Measurements from ENCODE around the gene ATAD3B. TPM values are rescaled to one million over a fixed set of nuclear protein-coding genes. Genes with fewer than 3 reads are reported as not detected.

ATAD3B gene
- total and polyA plus RNA-seq, 7 experiments from 2014 or later: 4.5 to 53.8 (median 45.5) TPM

Other genes starting within 250 kb of the ATAD3B start
- 100 to 1,000 TPM in 4 of 5 experiments, 10 to 100 TPM in 1; 75.8 to 124 (median 110) TPM for gene SDF4, start 239.8 kb upstream of the ATAD3B start, total RNA-seq
- 10 to 100 TPM; 74.8 to 90.7 TPM for gene SDF4, start 239.8 kb upstream of the ATAD3B start, polyA plus RNA-seq
- gene B3GALT6, start 239.5 kb upstream of the ATAD3B start, total RNA-seq: 10 to 100 TPM; 10.9 to 29.0 (median 22.8) TPM
- gene B3GALT6, start 239.5 kb upstream of the ATAD3B start, polyA plus RNA-seq: 10 to 100 TPM in 1 of 2 donors, 1 to 10 TPM in 1; 7.2 to 12.7 TPM
- gene C1QTNF12, start 225.0 kb upstream of the ATAD3B start, total RNA-seq: 1 to 10 TPM; 2.5 to 5.8 (median 3.0) TPM
- gene C1QTNF12, start 225.0 kb upstream of the ATAD3B start, polyA plus RNA-seq: under 1 TPM in 1 of 2 donors, not detected in 1; 0.56 TPM
- 10 to 100 TPM; 62.3 to 89.3 (median 75.1) TPM for gene UBE2J2, start 197.9 kb upstream of the ATAD3B start, total RNA-seq
- 10 to 100 TPM; 86.1 to 92.2 TPM for gene UBE2J2, start 197.9 kb upstream of the ATAD3B start, polyA plus RNA-seq
- gene SCNN1D, start 191.3 kb upstream of the ATAD3B start, total RNA-seq: 10 to 100 TPM in 3 of 5 experiments, 1 to 10 TPM in 2; 4.2 to 15.8 (median 10.1) TPM
- not detected for gene SCNN1D, start 191.3 kb upstream of the ATAD3B start, polyA plus RNA-seq
- 10 to 100 TPM; 51.5 to 70.8 (median 58.2) TPM for gene ACAP3, start 163.8 kb upstream of the ATAD3B start, total RNA-seq
- 1 to 10 TPM; 3.2 to 5.9 TPM for gene ACAP3, start 163.8 kb upstream of the ATAD3B start, polyA plus RNA-seq
- 10 to 100 TPM; 17.7 to 25.4 (median 19.4) TPM for gene PUSL1, start 163.2 kb upstream of the ATAD3B start, total RNA-seq
- 10 to 100 TPM; 16.2 to 26.1 TPM for gene PUSL1, start 163.2 kb upstream of the ATAD3B start, polyA plus RNA-seq
- 100 to 1,000 TPM; 126 to 187 (median 161) TPM for gene INTS11, start 147.1 kb upstream of the ATAD3B start, total RNA-seq
- gene INTS11, start 147.1 kb upstream of the ATAD3B start, polyA plus RNA-seq: 10 to 100 TPM; 62.8 to 74.0 TPM
- gene CPTP, start 147.0 kb upstream of the ATAD3B start, total RNA-seq: 10 to 100 TPM; 11.5 to 29.3 (median 19.1) TPM
- 10 to 100 TPM; 17.7 to 26.5 TPM for gene CPTP, start 147.0 kb upstream of the ATAD3B start, polyA plus RNA-seq
- gene TAS1R3, start 140.5 kb upstream of the ATAD3B start, total RNA-seq: 1 to 10 TPM; 1.1 to 2.6 (median 1.8) TPM
- gene TAS1R3, start 140.5 kb upstream of the ATAD3B start, polyA plus RNA-seq: under 1 TPM in 1 of 2 donors, not detected in 1; 0.32 TPM
- 10 to 100 TPM; 40.2 to 54.9 (median 45.9) TPM for gene DVL1, start 122.3 kb upstream of the ATAD3B start, total RNA-seq
- gene DVL1, start 122.3 kb upstream of the ATAD3B start, polyA plus RNA-seq: 1 to 10 TPM in 1 of 2 donors, under 1 TPM in 1; 0.78 to 1.1 TPM
- gene MXRA8, start 113.2 kb upstream of the ATAD3B start, total RNA-seq: 1 to 10 TPM in 3 of 5 experiments, under 1 TPM in 2; 0.39 to 2.2 (median 1.0) TPM
- under 1 TPM; 0.41 to 0.66 TPM for gene MXRA8, start 113.2 kb upstream of the ATAD3B start, polyA plus RNA-seq
- gene AURKAIP1, start 96.6 kb upstream of the ATAD3B start, total RNA-seq: 100 to 1,000 TPM in 1 of 5 experiments, 10 to 100 TPM in 4; 53.8 to 107 (median 64.5) TPM
- gene AURKAIP1, start 96.6 kb upstream of the ATAD3B start, polyA plus RNA-seq: 100 to 1,000 TPM; 135 to 160 TPM
- gene CCNL2, start 72.4 kb upstream of the ATAD3B start, total RNA-seq: 100 to 1,000 TPM; 130 to 403 (median 278) TPM
- gene CCNL2, start 72.4 kb upstream of the ATAD3B start, polyA plus RNA-seq: 10 to 100 TPM; 16.3 to 38.3 TPM
- gene MRPL20, start 64.5 kb upstream of the ATAD3B start, total RNA-seq: 100 to 1,000 TPM in 4 of 5 experiments, 10 to 100 TPM in 1; 91.2 to 135 (median 122) TPM
- 100 to 1,000 TPM; 221 to 239 TPM for gene MRPL20, start 64.5 kb upstream of the ATAD3B start, polyA plus RNA-seq
- not detected for gene ANKRD65, start 50.5 kb upstream of the ATAD3B start, total RNA-seq
- gene ANKRD65, start 50.5 kb upstream of the ATAD3B start, polyA plus RNA-seq: not detected
- gene VWA1, start 36.1 kb upstream of the ATAD3B start, total RNA-seq: 1 to 10 TPM in 1 of 5 experiments, under 1 TPM in 1, not detected in 3; 0.15 to 1.2 TPM
- not detected for gene VWA1, start 36.1 kb upstream of the ATAD3B start, polyA plus RNA-seq
- 1 to 10 TPM in 4 of 5 experiments, under 1 TPM in 1; 0.61 to 2.0 (median 1.4) TPM for gene ATAD3C, start 22.1 kb upstream of the ATAD3B start, total RNA-seq
- gene ATAD3C, start 22.1 kb upstream of the ATAD3B start, polyA plus RNA-seq: under 1 TPM; 0.64 to 0.76 TPM
- gene ATAD3A, start 40.4 kb downstream of the ATAD3B start, total RNA-seq: 10 to 100 TPM; 21.0 to 41.3 (median 22.9) TPM
- 10 to 100 TPM in 1 of 2 donors, 1 to 10 TPM in 1; 5.4 to 11.6 TPM for gene ATAD3A, start 40.4 kb downstream of the ATAD3B start, polyA plus RNA-seq
- gene TMEM240, start 68.9 kb downstream of the ATAD3B start, total RNA-seq: 1 to 10 TPM in 3 of 5 experiments, under 1 TPM in 1, not detected in 1; 0.66 to 2.8 (median 1.7) TPM
- gene TMEM240, start 68.9 kb downstream of the ATAD3B start, polyA plus RNA-seq: under 1 TPM in 1 of 2 donors, not detected in 1; 0.84 TPM
- 100 to 1,000 TPM; 121 to 148 (median 137) TPM for gene SSU72, start 103.1 kb downstream of the ATAD3B start, total RNA-seq
- 100 to 1,000 TPM; 211 to 267 TPM for gene SSU72, start 103.1 kb downstream of the ATAD3B start, polyA plus RNA-seq
- 10 to 100 TPM in 1 of 5 experiments, 1 to 10 TPM in 4; 3.2 to 10.7 (median 4.0) TPM for gene FNDC10, start 128.4 kb downstream of the ATAD3B start, total RNA-seq
- gene FNDC10, start 128.4 kb downstream of the ATAD3B start, polyA plus RNA-seq: 1 to 10 TPM; 1.3 to 1.6 TPM
- gene MIB2, start 143.7 kb downstream of the ATAD3B start, total RNA-seq: 100 to 1,000 TPM in 2 of 5 experiments, 10 to 100 TPM in 3; 45.6 to 129 (median 65.7) TPM
- 10 to 100 TPM; 23.4 to 36.7 TPM for gene MIB2, start 143.7 kb downstream of the ATAD3B start, polyA plus RNA-seq
- 10 to 100 TPM in 1 of 5 experiments, 1 to 10 TPM in 4; 2.7 to 12.8 (median 4.2) TPM for gene MMP23B, start 160.4 kb downstream of the ATAD3B start, total RNA-seq
- not detected for gene MMP23B, start 160.4 kb downstream of the ATAD3B start, polyA plus RNA-seq
- 10 to 100 TPM; 32.3 to 45.4 (median 41.9) TPM for gene CDK11B, start 187.2 kb downstream of the ATAD3B start, total RNA-seq
- 10 to 100 TPM; 11.8 to 16.5 TPM for gene CDK11B, start 187.2 kb downstream of the ATAD3B start, polyA plus RNA-seq
- 100 to 1,000 TPM in 2 of 5 experiments, 10 to 100 TPM in 3; 69.9 to 138 (median 76.7) TPM for gene SLC35E2B, start 221.0 kb downstream of the ATAD3B start, total RNA-seq
- 10 to 100 TPM; 45.4 to 66.3 TPM for gene SLC35E2B, start 221.0 kb downstream of the ATAD3B start, polyA plus RNA-seq